AG04450 (cell line): Measurements from ENCODE around the gene ACSF3. TPM values are rescaled to one million over a fixed set of nuclear protein-coding genes. Genes with fewer than 3 reads are reported as not detected.

ENCODE experiments used
- CTCF ChIA-PET: fragments of 300-600, 350-600 bp; formaldehyde crosslinking; extraction: SDS; loops from one replicate; lab custom pipeline; 2022; ENCODE audit warnings: antibody characterized with exemption, inconsistent platforms; lab: Charles Lee
- POLR2A ChIA-PET: fragments of 350-600 bp; formaldehyde crosslinking; extraction: SDS; loops from one replicate; lab custom pipeline; 2021; ENCODE audit warnings: antibody characterized with exemption, inconsistent platforms; lab: Yijun Ruan, JAX
- DNase-seq: peaks from one replicate; pipeline ENCODE4 v3.0.0-alpha.2; 2011; ENCODE audit warnings: low read depth, low spot score
- H3K27ac ChIP-seq: one replicate; pipeline ENCODE4 v1.5.1; 2012; ENCODE audit warnings: low read depth, low read length, control low read depth
- H3K27me3 ChIP-seq: one replicate; pipeline ENCODE4 v1.6.0; 2012; ENCODE audit warnings: low read length; ENCODE audit not compliant: control insufficient read depth, insufficient read depth
- H3K4me3 ChIP-seq: 2 replicates; pipeline ENCODE4 v1.5.1; 2011; ENCODE audit warnings: mild to moderate bottlenecking, low read depth, low read length, control low read depth
- H3K9me3 ChIP-seq: 2 replicates; pipeline ENCODE4 v1.5.1; 2012; ENCODE audit warnings: low read length; ENCODE audit not compliant: control insufficient read depth, insufficient read depth
- polyA plus RNA-seq: library from polyadenylated mRNA; depleted of rRNA; stranded (reverse); fragments of >200 nt; gene quantifications from 2 replicates; pipeline ENCODE4 v1.2.3, GENCODE V29; 2011
- TF ChIP-seq, protein P1 (sequence below): IDR thresholded peaks from 2 replicates; pipeline ENCODE4 v1.5.1; 2011; ENCODE audit warnings: low read depth, low read length, control low read depth, inconsistent platforms

Gene ACSF3
- polyA plus RNA-seq, 1 experiment: 11.2 TPM

GRCh38 chr16:89173174-89173921, 79.7 kb downstream of the ACSF3 start:
- no peak overlapping the region for H3K4me3 ChIP-seq
- no peak overlapping the region for H3K27ac ChIP-seq
- DNase-seq: no peak
- ChIA-PET POLR2A (no interaction called here), CTCF (no interaction called here)
- TF ChIP-seq, protein P1, sequence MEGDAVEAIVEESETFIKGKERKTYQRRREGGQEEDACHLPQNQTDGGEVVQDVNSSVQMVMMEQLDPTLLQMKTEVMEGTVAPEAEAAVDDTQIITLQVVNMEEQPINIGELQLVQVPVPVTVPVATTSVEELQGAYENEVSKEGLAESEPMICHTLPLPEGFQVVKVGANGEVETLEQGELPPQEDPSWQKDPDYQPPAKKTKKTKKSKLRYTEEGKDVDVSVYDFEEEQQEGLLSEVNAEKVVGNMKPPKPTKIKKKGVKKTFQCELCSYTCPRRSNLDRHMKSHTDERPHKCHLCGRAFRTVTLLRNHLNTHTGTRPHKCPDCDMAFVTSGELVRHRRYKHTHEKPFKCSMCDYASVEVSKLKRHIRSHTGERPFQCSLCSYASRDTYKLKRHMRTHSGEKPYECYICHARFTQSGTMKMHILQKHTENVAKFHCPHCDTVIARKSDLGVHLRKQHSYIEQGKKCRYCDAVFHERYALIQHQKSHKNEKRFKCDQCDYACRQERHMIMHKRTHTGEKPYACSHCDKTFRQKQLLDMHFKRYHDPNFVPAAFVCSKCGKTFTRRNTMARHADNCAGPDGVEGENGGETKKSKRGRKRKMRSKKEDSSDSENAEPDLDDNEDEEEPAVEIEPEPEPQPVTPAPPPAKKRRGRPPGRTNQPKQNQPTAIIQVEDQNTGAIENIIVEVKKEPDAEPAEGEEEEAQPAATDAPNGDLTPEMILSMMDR: no peak
- peaks cover 78% of the 10 kb centered on the region for H3K27me3 ChIP-seq
- peaks cover 4% of the 10 kb centered on the region; the same call in 1 of the 2 replicates for H3K9me3 ChIP-seq

DNA sequence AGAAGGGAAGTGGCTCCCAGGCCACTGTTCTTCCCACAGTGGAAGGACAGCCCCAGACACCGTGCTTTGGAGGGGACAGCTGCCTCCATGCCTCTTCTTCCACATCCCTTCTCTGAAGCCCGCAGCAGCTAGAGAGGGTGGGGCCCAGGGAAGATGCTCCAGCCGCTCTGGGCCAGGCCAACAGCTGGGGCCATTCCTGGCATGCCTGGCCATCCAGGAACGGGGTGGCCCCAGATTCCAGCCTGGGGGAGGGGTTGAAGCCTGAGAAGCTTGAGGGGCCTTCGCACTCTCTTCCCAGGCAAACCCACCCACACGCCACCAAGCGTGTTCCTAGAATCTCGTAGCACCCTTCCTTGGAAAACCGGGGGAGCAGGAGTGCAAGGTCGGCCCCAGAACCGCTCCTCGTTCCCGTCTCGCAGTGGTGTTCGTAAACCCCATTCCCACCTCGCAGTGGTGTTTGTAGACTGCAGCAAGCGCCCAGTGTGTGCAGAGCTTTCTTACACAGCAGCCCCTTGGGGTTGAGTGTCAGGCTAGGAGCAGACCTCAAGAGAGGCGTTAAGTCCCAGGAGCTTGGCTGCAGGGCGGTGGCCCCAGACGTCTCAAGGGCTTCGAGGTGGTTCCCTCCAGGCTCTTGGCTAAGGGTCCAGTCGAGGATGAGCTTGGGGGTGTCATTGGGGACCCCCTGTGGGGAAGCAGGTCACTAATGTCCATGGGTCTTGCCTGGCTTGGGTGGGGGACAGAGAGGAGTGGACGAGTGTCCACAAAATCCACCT, 80.6 kb downstream of the ACSF3 start:
- Histone ChIP-seq H3K4me3 (no peak overlapping the region), H3K9me3 (peaks cover 4% of the 10 kb centered on the region; the same call in 1 of the 2 replicates), H3K27me3 (peaks cover 72% of the 10 kb centered on the region), H3K27ac (no peak overlapping the region)
- no peak for DNase-seq
- CTCF ChIA-PET: no interaction called here
- TF ChIP-seq, protein P1: no peak
- POLR2A ChIA-PET: no interaction called here

DNA sequence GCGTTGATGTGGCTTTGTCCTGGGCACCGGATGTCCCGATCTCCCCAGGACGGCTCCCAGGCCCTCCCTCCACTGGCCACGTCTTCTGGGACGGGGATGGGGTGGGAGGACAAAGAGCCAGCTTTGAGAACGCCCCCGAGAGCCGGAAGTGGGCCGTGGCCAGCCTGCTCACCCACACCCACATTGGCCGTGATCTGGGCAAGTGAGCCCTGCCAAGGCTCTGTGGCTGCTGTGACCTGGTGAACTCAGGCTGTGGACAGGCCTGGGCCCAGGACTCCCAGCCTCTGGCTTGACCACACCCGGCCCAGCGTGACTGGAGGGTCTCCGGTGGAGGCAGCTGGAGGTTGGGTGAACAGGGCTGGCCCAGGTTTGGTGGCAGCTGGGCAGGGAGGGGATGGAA, 81.2 kb downstream of the ACSF3 start:
- CTCF ChIA-PET: no interaction called here

DNA sequence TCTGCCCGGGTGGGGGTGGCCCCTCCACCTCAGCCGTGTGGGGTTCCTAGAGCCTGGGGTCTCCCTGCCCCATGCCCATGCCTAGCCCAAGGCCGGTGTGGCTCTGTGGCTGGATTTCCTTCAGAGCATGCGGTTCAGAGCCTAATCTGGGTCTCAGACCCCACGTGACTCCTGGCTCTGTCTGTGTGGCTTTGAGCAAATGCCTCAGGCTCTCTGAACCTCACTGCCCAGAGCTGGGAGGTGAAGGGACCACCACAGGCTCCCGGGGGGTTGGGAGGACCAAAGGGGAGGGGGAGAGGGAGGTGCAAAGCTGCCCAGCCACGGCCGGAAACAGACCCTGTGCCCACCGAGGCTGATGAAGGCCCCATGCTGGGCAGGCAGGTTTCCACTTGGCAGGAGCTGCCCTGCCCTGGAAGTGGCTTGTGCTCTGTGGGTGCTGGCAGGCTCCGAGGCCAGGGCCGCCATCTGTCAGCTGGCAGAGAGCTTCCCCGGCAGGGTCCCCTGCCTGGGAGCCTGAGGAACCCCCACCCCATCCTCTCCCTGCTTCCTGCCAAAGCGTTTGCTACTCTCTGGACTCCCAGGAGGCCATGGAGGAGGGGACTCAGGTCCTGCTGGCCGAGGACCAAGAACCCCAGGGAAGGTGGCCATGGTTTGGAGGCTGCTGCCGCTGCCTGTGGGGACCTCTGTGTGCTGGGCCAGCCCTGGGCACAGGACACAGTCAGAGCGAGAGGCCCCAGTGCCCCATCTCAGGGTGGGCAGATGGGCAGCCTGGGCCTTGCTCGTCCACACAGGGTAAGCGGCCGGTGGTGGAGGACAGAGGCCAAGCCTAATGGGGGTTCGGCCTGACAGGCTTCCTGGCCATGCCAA, 81.9 kb downstream of the ACSF3 start:
- Histone ChIP-seq H3K4me3 (no peak overlapping the region), H3K27me3 (peaks cover 70% of the 10 kb centered on the region), H3K9me3 (peaks cover 4% of the 10 kb centered on the region; the same call in 1 of the 2 replicates), H3K27ac (no peak overlapping the region)
- CTCF ChIA-PET: no interaction called here
- DNase-seq: no peak
- POLR2A ChIA-PET: no interaction called here
- TF ChIP-seq, protein P1: no peak

More for the DNA sequence above, 81.2 kb downstream of the ACSF3 start:
- TF ChIP-seq, protein P1: no peak
- peaks cover 70% of the 10 kb centered on the region for H3K27me3 ChIP-seq
- no peak overlapping the region for H3K27ac ChIP-seq
- DNase-seq: no peak
- POLR2A ChIA-PET: no interaction called here
- no peak overlapping the region for H3K4me3 ChIP-seq
- H3K9me3 ChIP-seq: peaks cover 4% of the 10 kb centered on the region; the same call in 1 of the 2 replicates
